ENCODE measurements around the gene PCYT1A.
"Not testable (repeated sequence)": the region's sequence is repeated elsewhere in the genome, so short reads cannot be mapped to it uniquely, and the experiment has no call there.

PCYT1A gene

DNA sequence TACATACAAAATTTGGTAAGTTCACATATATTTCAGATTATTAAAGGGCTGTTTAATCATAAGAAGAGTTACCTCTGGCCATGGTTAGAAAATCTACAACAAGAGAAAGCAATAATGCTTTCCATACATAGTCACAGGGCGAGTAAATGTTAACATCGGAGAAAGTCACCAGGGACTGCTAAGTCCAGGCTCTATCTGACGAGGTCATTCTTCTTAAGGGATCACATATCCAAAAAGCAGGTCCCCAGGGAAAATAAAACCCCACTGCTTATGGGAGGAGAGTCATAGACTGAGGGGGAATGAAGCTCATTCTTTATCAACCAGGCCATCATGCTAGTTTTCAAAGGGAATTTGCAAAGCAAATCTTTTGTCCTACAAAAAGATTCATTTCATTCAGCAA, 3.1 kb downstream of the PCYT1A start:
- DNase-seq, result no peak

DNA sequence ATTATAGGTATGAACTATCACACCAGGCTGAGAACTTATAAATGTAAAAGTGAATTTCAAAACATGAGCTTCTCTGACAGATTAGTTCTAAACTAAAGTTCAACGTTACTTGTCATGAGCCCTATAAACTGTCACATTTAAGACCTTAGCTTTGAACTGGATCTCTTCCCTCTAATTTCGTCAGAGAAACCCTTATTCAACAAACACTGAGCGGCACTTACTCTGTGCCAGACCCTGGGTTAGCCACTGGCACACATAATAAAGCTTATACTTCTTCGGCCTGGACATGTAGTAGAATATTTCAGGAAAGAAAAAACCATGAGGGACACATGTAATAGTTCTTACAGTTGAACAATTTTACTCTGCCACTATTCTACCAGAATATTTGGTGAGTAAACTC, 5.6 kb downstream of the PCYT1A start:
- DNase-seq, result no peak

GRCh38 chr3:196280689-196281440, 6.7 kb downstream of the PCYT1A start:
- no peak for DNase-seq

- DNase-seq, result no peak
Observed at GRCh38 chr3:196275126-196275525, 12.4 kb downstream of the PCYT1A start.

GRCh38 chr3:196274585-196274984, 12.9 kb downstream of the PCYT1A start:
- DNase-seq, result no peak

DNA sequence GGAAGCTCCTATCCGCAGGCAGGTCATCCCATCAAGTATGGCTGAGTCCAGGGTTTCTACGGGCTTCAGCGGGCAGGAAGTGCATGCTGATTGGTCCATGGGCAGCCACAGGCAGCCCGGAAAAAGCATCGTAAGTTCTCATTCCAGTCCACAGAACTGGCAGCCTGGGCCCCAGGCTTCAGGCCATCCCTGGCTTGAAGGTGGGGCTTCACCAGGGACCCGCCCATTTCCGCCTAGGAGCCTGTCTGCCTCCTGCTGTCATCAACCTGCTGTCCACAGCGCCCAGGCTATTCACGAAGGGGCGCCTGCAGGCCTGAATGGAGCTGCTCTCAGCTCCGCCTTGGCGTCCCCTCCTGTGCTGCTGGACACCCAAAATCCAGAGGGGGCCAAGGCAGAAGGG, 13.9 kb downstream of the PCYT1A start:
- no peak for DNase-seq

DNA sequence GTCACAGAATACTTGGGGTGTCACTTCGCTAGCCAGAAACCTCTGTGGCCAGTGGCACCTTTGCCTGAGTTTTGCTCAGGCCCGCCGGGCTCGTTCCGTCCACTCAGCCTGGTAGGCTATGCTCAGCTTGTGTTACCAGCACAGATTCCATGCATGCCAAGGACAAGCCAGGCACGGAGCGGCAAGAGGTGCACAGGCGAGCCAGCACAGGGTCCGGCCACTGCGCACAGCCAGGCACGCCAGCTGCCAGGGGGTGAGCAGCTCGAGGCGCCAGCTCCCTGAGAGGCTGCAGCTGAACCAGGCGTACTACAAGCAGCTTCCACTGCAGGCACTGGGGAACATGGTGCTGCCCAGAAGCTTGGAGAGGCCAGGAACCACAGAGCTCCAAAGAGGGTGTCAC, 14.7 kb downstream of the PCYT1A start:
- DNase-seq, result no peak

DNA sequence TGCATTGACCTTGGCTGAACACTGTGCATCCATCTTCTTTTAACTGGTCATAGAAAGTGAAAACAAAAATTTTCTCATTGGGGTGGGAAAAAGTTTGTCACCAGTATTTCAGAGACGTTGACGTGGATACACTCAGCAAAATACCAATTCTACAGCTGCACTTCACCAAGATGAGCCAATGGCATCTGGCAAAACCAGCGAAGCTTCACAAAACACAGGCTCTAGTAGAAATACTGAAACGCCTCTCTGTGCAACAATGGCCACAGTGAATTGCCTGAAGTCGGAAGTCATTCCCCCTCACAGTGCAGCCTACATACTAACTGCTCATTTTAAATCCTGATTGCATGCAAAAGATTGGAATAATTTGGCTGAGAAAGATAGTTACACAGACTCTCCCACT, 17.0 kb downstream of the PCYT1A start:
- DNase-seq, result no peak

DNA sequence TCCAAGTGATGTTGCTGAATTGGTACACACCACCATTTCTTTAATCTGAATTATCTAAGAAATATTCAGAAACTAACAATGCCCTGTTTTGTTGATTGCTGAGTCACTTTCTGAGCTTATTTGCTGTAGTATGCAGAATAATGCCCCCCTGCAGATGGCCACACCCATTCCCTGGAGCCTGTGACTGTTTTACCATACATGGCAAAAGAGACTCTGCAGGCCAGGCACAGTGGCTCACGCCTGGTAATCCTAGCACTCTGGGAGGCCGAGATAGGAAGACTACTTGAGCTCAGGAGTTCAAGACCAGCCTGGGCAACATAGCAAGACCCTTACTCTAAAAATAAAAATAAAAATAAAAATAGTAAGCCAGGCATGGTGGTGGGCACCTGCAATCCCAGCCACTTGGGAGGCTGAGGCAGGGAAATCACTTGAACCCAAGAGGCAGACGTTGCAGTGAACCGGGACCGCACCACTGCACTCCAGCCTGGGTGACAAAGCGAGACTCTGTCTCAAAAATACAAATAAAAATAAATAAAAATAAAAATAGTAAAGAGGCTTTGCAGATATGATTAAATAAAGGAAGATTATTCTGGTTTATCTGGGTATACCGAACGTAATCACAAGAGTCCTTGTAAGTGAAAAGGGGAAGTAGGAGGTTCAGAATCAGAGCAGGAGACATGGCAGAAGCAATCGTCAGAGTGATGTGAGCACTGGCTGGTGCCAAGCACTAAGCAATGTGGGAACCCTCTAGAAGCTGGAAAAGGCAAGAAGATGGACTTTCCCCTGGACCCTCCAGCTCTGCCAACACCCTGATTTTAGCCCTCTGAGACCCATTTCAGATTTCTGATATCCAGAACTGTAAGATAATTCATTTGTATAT, 19.0 kb downstream of the PCYT1A start:
- no peak for DNase-seq

GRCh38 chr3:196263819-196264218, 23.7 kb downstream of the PCYT1A start:
- DNase-seq, result no peak

- no peak for DNase-seq
Observed at GRCh38 chr3:196260784-196261183, 26.7 kb downstream of the PCYT1A start.

GRCh38 chr3:196255776-196256175, 31.8 kb downstream of the PCYT1A start:
- DNase-seq, result no peak

- DNase-seq, result no peak
Observed at GRCh38 chr3:196254376-196255283, 32.9 kb downstream of the PCYT1A start.

GRCh38 chr3:196251918-196252317, 35.6 kb downstream of the PCYT1A start:
- DNase-seq, result no peak

GRCh38 chr3:196246612-196247308, 40.8 kb downstream of the PCYT1A start:
- no peak for DNase-seq

GRCh38 chr3:196244166-196244565, 43.4 kb downstream of the PCYT1A start:
- DNase-seq, result not testable (repeated sequence)

- no peak for DNase-seq
Observed at GRCh38 chr3:196241704-196242103, 45.8 kb downstream of the PCYT1A start.

DNA sequence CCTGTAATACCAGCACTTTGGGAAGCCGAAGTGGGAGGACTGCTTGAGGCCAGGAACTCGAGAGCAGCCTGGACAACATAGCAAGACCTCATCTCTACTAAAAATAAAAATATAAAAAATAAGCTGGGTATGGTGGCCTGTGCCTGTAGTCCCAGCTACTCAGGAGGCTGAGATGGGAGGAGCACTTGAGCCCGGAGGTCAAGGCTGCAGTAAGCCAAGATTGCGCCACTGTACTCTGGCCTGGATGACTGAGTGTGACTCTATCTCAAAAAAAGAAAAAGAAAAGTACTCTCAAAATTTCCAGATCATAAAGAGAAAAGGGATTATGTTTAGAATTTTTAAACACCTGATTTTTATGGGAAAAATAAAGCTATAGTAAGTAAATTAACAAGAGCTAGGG, 47.1 kb downstream of the PCYT1A start:
- no peak for DNase-seq

GRCh38 chr3:196238612-196239560, 48.6 kb downstream of the PCYT1A start:
- no peak for DNase-seq

DNA sequence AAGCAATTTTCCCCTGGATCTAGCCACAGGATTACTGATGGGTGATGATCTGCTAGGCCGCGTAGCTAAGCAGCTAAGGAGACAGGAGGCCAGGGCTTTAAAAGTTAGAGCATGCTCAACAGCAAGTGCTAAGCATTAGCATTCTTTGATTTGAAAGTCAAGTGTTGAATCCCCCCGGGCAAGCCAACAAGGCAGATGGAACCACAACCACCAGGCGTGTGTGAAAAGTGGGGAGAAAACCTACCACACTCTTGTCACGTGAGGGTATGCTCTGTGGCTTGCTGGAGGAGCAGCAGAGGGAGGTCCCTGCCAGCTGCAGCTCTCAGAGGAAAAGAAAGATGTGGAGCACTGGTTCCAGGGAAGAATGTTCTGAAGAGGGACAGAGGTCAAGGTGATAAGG, 50.3 kb downstream of the PCYT1A start:
- no peak for DNase-seq

GRCh38 chr3:196236223-196236622, 51.3 kb downstream of the PCYT1A start:
- no peak for DNase-seq

Data from DMS79 (cell line).